Measurements from ENCODE around the gene CLTRN.

CLTRN gene

DNA sequence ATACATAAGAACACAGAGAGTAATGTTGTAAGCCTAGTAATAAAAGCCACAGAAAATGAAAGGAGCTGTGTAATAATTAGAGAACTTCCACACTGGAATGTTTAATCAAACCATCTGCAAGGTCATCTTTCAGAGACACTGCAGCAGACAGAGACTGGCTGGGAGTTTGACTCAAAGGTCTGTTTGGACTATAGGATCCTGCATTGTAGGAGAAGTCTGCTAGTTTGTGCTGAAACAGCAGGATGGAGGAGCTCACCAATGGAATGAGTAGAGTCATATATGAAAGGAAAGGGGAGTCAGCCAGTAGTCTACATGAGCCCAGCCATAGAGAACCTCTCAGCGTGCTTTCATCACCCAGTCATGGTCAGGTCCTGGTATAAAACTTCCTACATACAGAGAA is 59.4 kb downstream of the CLTRN start:
- H2AFZ ChIP-seq (ENCODE audit: low read length), result no peak overlapping the region
- H3K4me1 ChIP-seq (ENCODE audit: insufficient read depth, low read length, poor library complexity, severe bottlenecking), result no peaks in the 10 kb centered on the region
- H3K36me3 ChIP-seq (ENCODE audit: insufficient read depth, low read length), result no peaks in the 10 kb centered on the region
- H3K4me2 ChIP-seq (ENCODE audit: low read depth, low read length, poor library complexity, severe bottlenecking), result no peak overlapping the region
- no peaks in the 10 kb centered on the region for H3K79me2 ChIP-seq (ENCODE audit: insufficient read depth, low read length)
- no peaks in the 10 kb centered on the region for H3K9me3 ChIP-seq (ENCODE audit: insufficient read depth, low read depth, low read length)
- H3K9ac ChIP-seq (ENCODE audit: low read depth, low read length, poor library complexity, severe bottlenecking), result no peak overlapping the region
- no peak overlapping the region for H3K4me3 ChIP-seq (ENCODE audit: low read length, poor library complexity, severe bottlenecking)
- no peaks in the 10 kb centered on the region for H4K20me1 ChIP-seq (ENCODE audit: insufficient read depth, low read length, poor library complexity, severe bottlenecking)
- TF ChIP-seq, protein P1, sequence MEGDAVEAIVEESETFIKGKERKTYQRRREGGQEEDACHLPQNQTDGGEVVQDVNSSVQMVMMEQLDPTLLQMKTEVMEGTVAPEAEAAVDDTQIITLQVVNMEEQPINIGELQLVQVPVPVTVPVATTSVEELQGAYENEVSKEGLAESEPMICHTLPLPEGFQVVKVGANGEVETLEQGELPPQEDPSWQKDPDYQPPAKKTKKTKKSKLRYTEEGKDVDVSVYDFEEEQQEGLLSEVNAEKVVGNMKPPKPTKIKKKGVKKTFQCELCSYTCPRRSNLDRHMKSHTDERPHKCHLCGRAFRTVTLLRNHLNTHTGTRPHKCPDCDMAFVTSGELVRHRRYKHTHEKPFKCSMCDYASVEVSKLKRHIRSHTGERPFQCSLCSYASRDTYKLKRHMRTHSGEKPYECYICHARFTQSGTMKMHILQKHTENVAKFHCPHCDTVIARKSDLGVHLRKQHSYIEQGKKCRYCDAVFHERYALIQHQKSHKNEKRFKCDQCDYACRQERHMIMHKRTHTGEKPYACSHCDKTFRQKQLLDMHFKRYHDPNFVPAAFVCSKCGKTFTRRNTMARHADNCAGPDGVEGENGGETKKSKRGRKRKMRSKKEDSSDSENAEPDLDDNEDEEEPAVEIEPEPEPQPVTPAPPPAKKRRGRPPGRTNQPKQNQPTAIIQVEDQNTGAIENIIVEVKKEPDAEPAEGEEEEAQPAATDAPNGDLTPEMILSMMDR (conservative IDR thresholded peaks at IDR 0.05; ENCODE audit: low read length), result no peak
- no peak for TF ChIP-seq EZH2phosphoT487 (IDR thresholded peaks at IDR 0.05; ENCODE audit: borderline replicate concordance)
- H3K9me2 ChIP-seq (replicated peaks; ENCODE audit: low read depth, low read length), result no peaks in the 10 kb centered on the region
- no peaks in the 10 kb centered on the region for H3K27me3 ChIP-seq (ENCODE audit: insufficient read depth, low read length, poor library complexity, severe bottlenecking)
- no peaks in the 10 kb centered on the region for H3F3A ChIP-seq (ENCODE audit: low read depth)

GRCh38 chrX:15602761-15603160 is 61.8 kb downstream of the CLTRN start:
- Histone ChIP-seq H2AFZ (ENCODE audit: low read length) (no peak overlapping the region), H3K4me2 (ENCODE audit: low read depth, low read length, poor library complexity, severe bottlenecking) (no peak overlapping the region), H3K27me3 (ENCODE audit: insufficient read depth, low read length, poor library complexity, severe bottlenecking) (no peaks in the 10 kb centered on the region), H3K79me2 (ENCODE audit: insufficient read depth, low read length) (no peaks in the 10 kb centered on the region), H3K9me2 (replicated peaks; ENCODE audit: low read depth, low read length) (no peaks in the 10 kb centered on the region), H3K9ac (ENCODE audit: low read depth, low read length, poor library complexity, severe bottlenecking) (no peak overlapping the region), H3K4me1 (ENCODE audit: insufficient read depth, low read length, poor library complexity, severe bottlenecking) (no peaks in the 10 kb centered on the region), H3K36me3 (ENCODE audit: insufficient read depth, low read length) (no peaks in the 10 kb centered on the region), H3K4me3 (ENCODE audit: low read length, poor library complexity, severe bottlenecking) (no peak overlapping the region), H3K9me3 (ENCODE audit: insufficient read depth, low read depth, low read length) (no peaks in the 10 kb centered on the region), H3F3A (ENCODE audit: low read depth) (no peaks in the 10 kb centered on the region), H4K20me1 (ENCODE audit: insufficient read depth, low read length, poor library complexity, severe bottlenecking) (no peaks in the 10 kb centered on the region)
- TF ChIP-seq, protein P1 (conservative IDR thresholded peaks at IDR 0.05; ENCODE audit: low read length), result no peak
- no peak for TF ChIP-seq EZH2phosphoT487 (IDR thresholded peaks at IDR 0.05; ENCODE audit: borderline replicate concordance)

DNA sequence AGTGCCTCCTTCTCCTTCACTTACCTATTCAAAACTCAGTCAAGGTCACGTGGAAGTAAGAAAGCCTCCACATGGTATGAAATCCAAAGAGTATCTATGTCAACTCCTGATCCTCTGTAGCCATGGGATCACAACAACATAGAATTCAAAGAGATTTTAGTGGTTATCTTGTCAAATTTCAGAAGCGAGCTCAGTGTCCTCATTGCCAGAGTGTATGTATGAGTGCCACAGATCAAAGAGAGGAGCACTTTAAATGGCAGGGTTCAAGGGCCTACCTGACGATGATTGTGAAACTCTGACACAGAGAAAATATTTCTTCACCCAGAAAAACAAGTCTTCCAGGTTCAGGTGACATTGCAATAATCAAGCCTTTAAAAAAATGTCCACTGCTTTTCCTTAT is 62.7 kb downstream of the CLTRN start:
- Histone ChIP-seq H4K20me1 (ENCODE audit: insufficient read depth, low read length, poor library complexity, severe bottlenecking) (no peaks in the 10 kb centered on the region), H3K36me3 (ENCODE audit: insufficient read depth, low read length) (no peaks in the 10 kb centered on the region), H2AFZ (ENCODE audit: low read length) (no peak overlapping the region), H3F3A (ENCODE audit: low read depth) (no peaks in the 10 kb centered on the region), H3K9ac (ENCODE audit: low read depth, low read length, poor library complexity, severe bottlenecking) (no peak overlapping the region), H3K79me2 (ENCODE audit: insufficient read depth, low read length) (no peaks in the 10 kb centered on the region), H3K9me2 (replicated peaks; ENCODE audit: low read depth, low read length) (no peaks in the 10 kb centered on the region), H3K4me2 (ENCODE audit: low read depth, low read length, poor library complexity, severe bottlenecking) (no peak overlapping the region), H3K4me3 (ENCODE audit: low read length, poor library complexity, severe bottlenecking) (no peak overlapping the region), H3K27me3 (ENCODE audit: insufficient read depth, low read length, poor library complexity, severe bottlenecking) (no peaks in the 10 kb centered on the region), H3K4me1 (ENCODE audit: insufficient read depth, low read length, poor library complexity, severe bottlenecking) (no peaks in the 10 kb centered on the region), H3K9me3 (ENCODE audit: insufficient read depth, low read depth, low read length) (no peaks in the 10 kb centered on the region)
- TF ChIP-seq, protein P1 (conservative IDR thresholded peaks at IDR 0.05; ENCODE audit: low read length), result no peak
- no peak for TF ChIP-seq EZH2phosphoT487 (IDR thresholded peaks at IDR 0.05; ENCODE audit: borderline replicate concordance)
